ENCODE results near the gene ARHGAP26. TPM values are rescaled to one million over a fixed set of nuclear protein-coding genes. Genes with fewer than 3 reads are reported as not detected.

The ARHGAP26 gene
- total and polyA plus RNA-seq, 2 donors (not counting 3 experiments of a cell fraction or from before 2014, with no cell fraction given), result 3.1 to 16.2 TPM

GRCh38 chr5:142944140-142944539 is 174.0 kb downstream of the ARHGAP26 start:
- Histone ChIP-seq H3K4me2 (ENCODE audit: insufficient read depth, low read length) (no peak overlapping the region), H3K9ac (replicated peaks; ENCODE audit: extremely low read depth, insufficient read depth, low read length) (no peak overlapping the region), H3K9me3 (replicated peaks; ENCODE audit: control insufficient read depth, insufficient read depth, low read length) (no peaks in the 10 kb centered on the region), H3K9me1 (replicated peaks; ENCODE audit: control insufficient read depth, extremely low read depth, insufficient read depth, low read length) (no peaks in the 10 kb centered on the region), H3K36me3 (ENCODE audit: control insufficient read depth in 2 of 2, extremely low read depth in 1 of 2, insufficient read depth in 2 of 2, low read length in 2 of 2) (no peaks in the 10 kb centered on the region), H3K27ac (ENCODE audit: insufficient read depth, low read depth, low read length) (no peak overlapping the region), H3K4me1 (ENCODE audit: control insufficient read depth, extremely low read depth, insufficient read depth, low read length) (peaks cover 9% of the 10 kb centered on the region), H2AFZ (ENCODE audit: low read depth, low read length) (no peak overlapping the region), H3K27me3 (ENCODE audit: control insufficient read depth in 2 of 2, insufficient read depth in 2 of 2, low read length in 2 of 2) (no peaks in the 10 kb centered on the region), H4K20me1 (replicated peaks; ENCODE audit: control insufficient read depth, extremely low read depth, insufficient read depth, low read length) (no peaks in the 10 kb centered on the region), H3K4me3 (replicated peaks in 1 of 3; ENCODE audit: insufficient read depth in 1 of 3, low read depth in 1 of 3, low read length in 3 of 3) (no peak overlapping the region), H3K79me2 (ENCODE audit: control insufficient read depth, insufficient read depth, low read length) (no peaks in the 10 kb centered on the region)
- dilution Hi-C loops (cut with MboI; ENCODE audit: extremely low pct_ligation_motif_present, low sequenced_read_pairs), result no loop called here
- no TSS peak for BruUV-seq (replicated peaks)
- ChIA-PET CTCF (no interaction called here), POLR2A (no interaction called here)
- no peak for FAIRE-seq
- TF ChIP-seq CTCF (IDR thresholded peaks at IDR 0.05; ENCODE audit: extremely low read depth in 1 of 2, insufficient read depth in 1 of 2, low read depth in 1 of 2, low read length in 2 of 2), result no peak
- TF ChIP-seq POLR2AphosphoS5 (IDR thresholded peaks at IDR 0.05; ENCODE audit: insufficient read depth, low read depth, low read length), result no peak
- TF ChIP-seq FOS (IDR thresholded peaks at IDR 0.05; ENCODE audit: borderline replicate concordance, insufficient read depth, low read length), result no peak
- TF ChIP-seq GATA2 (IDR thresholded peaks at IDR 0.05; ENCODE audit: insufficient read depth, insufficient read length, low read depth, low read length), result no peak
- intact Hi-C loops (cut with micrococcal nuclease), result no loop called here
- no peak for DNase-seq (ENCODE audit: low read depth, low spot score)

DNA sequence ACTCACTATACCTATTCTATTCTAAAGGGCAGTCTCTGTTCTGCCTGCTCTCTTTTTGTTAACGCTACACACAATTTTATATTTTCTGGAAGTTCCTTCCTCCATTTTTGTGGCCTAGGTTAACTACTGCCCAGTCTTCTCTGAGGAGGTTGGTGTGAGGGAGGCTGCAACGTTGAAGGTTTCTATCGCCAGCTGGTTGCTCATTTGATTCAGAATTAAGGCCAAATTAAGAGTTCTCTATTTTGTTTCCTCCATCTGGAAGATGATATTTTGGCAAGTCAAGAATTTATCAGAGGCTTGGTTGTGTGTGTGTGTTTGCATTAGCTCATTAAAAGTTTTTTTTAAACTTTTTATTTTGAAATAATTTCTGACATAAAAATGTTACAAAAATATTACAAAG is 175.1 kb downstream of the ARHGAP26 start:
- no peak for TF ChIP-seq EZH2 (IDR thresholded peaks at IDR 0.05; ENCODE audit: borderline replicate concordance, low read depth, low read length, severe bottlenecking)
- TF ChIP-seq MYC (IDR thresholded peaks at IDR 0.05; ENCODE audit: low read depth, low read length), result no peak
- TF ChIP-seq FOS (IDR thresholded peaks at IDR 0.05; ENCODE audit: borderline replicate concordance, insufficient read depth, low read length), result no peak
- TF ChIP-seq CTCF (IDR thresholded peaks at IDR 0.05; ENCODE audit: extremely low read depth in 1 of 2, insufficient read depth in 1 of 2, low read depth in 1 of 2, low read length in 2 of 2), result no peak
- no peak for TF ChIP-seq POLR2A (IDR thresholded peaks at IDR 0.05; ENCODE audit: low read depth, low read length)
- TF ChIP-seq, protein P1, sequence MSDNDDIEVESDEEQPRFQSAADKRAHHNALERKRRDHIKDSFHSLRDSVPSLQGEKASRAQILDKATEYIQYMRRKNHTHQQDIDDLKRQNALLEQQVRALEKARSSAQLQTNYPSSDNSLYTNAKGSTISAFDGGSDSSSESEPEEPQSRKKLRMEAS (IDR thresholded peaks at IDR 0.05; ENCODE audit: insufficient read depth, insufficient read length), result no peak
- Histone ChIP-seq H3K79me2 (ENCODE audit: control insufficient read depth, insufficient read depth, low read length) (no peaks in the 10 kb centered on the region), H3K27me3 (ENCODE audit: control insufficient read depth in 2 of 2, insufficient read depth in 2 of 2, low read length in 2 of 2) (no peaks in the 10 kb centered on the region), H3K4me3 (replicated peaks in 1 of 3; ENCODE audit: insufficient read depth in 1 of 3, low read depth in 1 of 3, low read length in 3 of 3) (no peak overlapping the region), H3K36me3 (ENCODE audit: control insufficient read depth in 2 of 2, extremely low read depth in 1 of 2, insufficient read depth in 2 of 2, low read length in 2 of 2) (no peaks in the 10 kb centered on the region), H3K9ac (replicated peaks; ENCODE audit: extremely low read depth, insufficient read depth, low read length) (no peak overlapping the region), H3K9me1 (replicated peaks; ENCODE audit: control insufficient read depth, extremely low read depth, insufficient read depth, low read length) (no peaks in the 10 kb centered on the region), H2AFZ (ENCODE audit: low read depth, low read length) (no peak overlapping the region), H3K9me3 (replicated peaks; ENCODE audit: control insufficient read depth, insufficient read depth, low read length) (no peaks in the 10 kb centered on the region), H4K20me1 (replicated peaks; ENCODE audit: control insufficient read depth, extremely low read depth, insufficient read depth, low read length) (no peaks in the 10 kb centered on the region), H3K4me1 (ENCODE audit: control insufficient read depth, extremely low read depth, insufficient read depth, low read length) (no peaks in the 10 kb centered on the region), H3K4me2 (ENCODE audit: insufficient read depth, low read length) (no peak overlapping the region), H3K27ac (ENCODE audit: insufficient read depth, low read depth, low read length) (no peak overlapping the region)
- intact Hi-C loops (cut with micrococcal nuclease) (no loop called here), dilution Hi-C loops (cut with MboI; ENCODE audit: extremely low pct_ligation_motif_present, low sequenced_read_pairs) (no loop called here)
- POLR2A ChIA-PET, result no interaction called here
- FAIRE-seq, result no peak
- BruUV-seq (replicated peaks), result no TSS peak
- DNase-seq (ENCODE audit: low read depth, low spot score), result no peak
- CTCF ChIA-PET, result interaction anchor here (0.8 kb wide), 1 partner anchor 14 kb away, joined by 3 read pairs; no protein-coding TSS in a partner anchor
